Vagina (tissue), 2 donors: ENCODE data around the gene FRMD4A.

Source experiments
- CTCF ChIP-seq, 3 experiments: fragments of 450-650 bp in 2 of 3; fragments of 200-600 bp in 1 of 3; sonication (generic) in 1 of 3; IDR thresholded peaks; one replicate each; pipeline ENCODE4 v1.5.1; 2017 to 2019; ENCODE audit warnings: antibody characterized with exemption in 3 of 3, mild to moderate bottlenecking in 2 of 3, moderate library complexity in 2 of 3
- POLR2AphosphoS5 ChIP-seq, 2 donors: sonication (generic); formaldehyde crosslinking; IDR thresholded peaks; one replicate each; pipeline ENCODE4 v1.9.0; 2017; ENCODE audit warnings: antibody characterized with exemption in 2 of 2, mild to moderate bottlenecking in 2 of 2, low read depth in 1 of 2; ENCODE audit not compliant: insufficient read depth in 1 of 2

GRCh38 chr10:13885238-13885990 is 445.3 kb downstream of the FRMD4A start:
- no peak for TF ChIP-seq POLR2AphosphoS5 (IDR thresholded peaks at IDR 0.05; ENCODE audit: insufficient read depth in 1 of 2, low read depth in 1 of 2)
- TF ChIP-seq CTCF (IDR thresholded peaks at IDR 0.05) = no peak
